Uterus (tissue), 4 donors: Measurements from ENCODE around the gene CCDC40. TPM values are rescaled to one million over a fixed set of nuclear protein-coding genes. Genes with fewer than 3 reads are reported as not detected.

Source experiments
- DNase-seq, 2 donors: peaks; one replicate each; pipeline ENCODE4 v3.0.0-alpha.2; 2019 to 2020
- H3K27ac ChIP-seq, 2 donors: fragments of 200-600 bp; sonication (generic); 1 replicate in 1 of 2; 2 replicates in 1 of 2; pipeline ENCODE4 v1.5.1; 2016 to 2018
- H3K27me3 ChIP-seq, 2 donors: fragments of 200-600 bp; sonication (generic); one replicate each; pipeline ENCODE4 v1.5.1; 2018 to 2019; ENCODE audit warnings: control low read depth in 1 of 2
- H3K36me3 ChIP-seq, 2 donors: fragments of 200-600 bp; sonication (generic); one replicate each; pipeline ENCODE4 v1.5.1; 2019; ENCODE audit warnings: control low read depth in 1 of 2
- H3K4me1 ChIP-seq, 2 donors: fragments of 200-600 bp; sonication (generic); one replicate each; pipeline ENCODE4 v1.5.1; 2018 to 2019; ENCODE audit warnings: control low read depth in 1 of 2
- H3K4me3 ChIP-seq, 2 donors: fragments of 200-600 bp; sonication (generic); 1 replicate in 1 of 2; 2 replicates in 1 of 2; pipeline ENCODE4 v1.5.1; 2018 to 2019; ENCODE audit warnings: mild to moderate bottlenecking in 1 of 2
- H3K9me3 ChIP-seq, 2 donors: fragments of 200-600 bp; sonication (generic); one replicate each; pipeline ENCODE4 v1.5.1; 2019; ENCODE audit warnings: control low read depth in 1 of 2
- POLR2A ChIP-seq, 2 donors: fragments of 450-650 bp; IDR thresholded peaks; one replicate each; pipeline ENCODE4 v1.6.1; 2016; ENCODE audit warnings: antibody characterized with exemption in 2 of 2, mild to moderate bottlenecking in 1 of 2, moderate library complexity in 1 of 2
- intact Hi-C: fragments of 100-400 bp; cut with DNase I; formaldehyde crosslinking; loops from one replicate; pipeline ENCODE4 v1.15.1; 2023; ENCODE audit warnings: low total_unique reads
- total RNA-seq, 4 donors: library from RNA; depleted of rRNA in 3 of 4; stranded (reverse); fragments of >200 nt in 3 of 4; gene quantifications; one replicate each; pipeline versions ENCODE4 v1.1.0 to v1.2.4, GENCODE V29; 2014 to 2023
- TF ChIP-seq, protein P1 (sequence below), 4 experiments: fragments of 200-600 bp in 2 of 4; fragments of 450-650 bp in 2 of 4; sonication (generic) in 2 of 4; IDR thresholded peaks; one replicate each; pipeline ENCODE4 v1.5.1; 2016 to 2019; ENCODE audit warnings: antibody characterized with exemption in 4 of 4, mild to moderate bottlenecking in 2 of 4, moderate library complexity in 1 of 4
- donor health status: DM: yes; HTN: yes; CAD: no.

CCDC40 gene
- total RNA-seq, 4 donors from 2014 or later: 0.88 to 16.6 (median 4.8) TPM

DNA sequence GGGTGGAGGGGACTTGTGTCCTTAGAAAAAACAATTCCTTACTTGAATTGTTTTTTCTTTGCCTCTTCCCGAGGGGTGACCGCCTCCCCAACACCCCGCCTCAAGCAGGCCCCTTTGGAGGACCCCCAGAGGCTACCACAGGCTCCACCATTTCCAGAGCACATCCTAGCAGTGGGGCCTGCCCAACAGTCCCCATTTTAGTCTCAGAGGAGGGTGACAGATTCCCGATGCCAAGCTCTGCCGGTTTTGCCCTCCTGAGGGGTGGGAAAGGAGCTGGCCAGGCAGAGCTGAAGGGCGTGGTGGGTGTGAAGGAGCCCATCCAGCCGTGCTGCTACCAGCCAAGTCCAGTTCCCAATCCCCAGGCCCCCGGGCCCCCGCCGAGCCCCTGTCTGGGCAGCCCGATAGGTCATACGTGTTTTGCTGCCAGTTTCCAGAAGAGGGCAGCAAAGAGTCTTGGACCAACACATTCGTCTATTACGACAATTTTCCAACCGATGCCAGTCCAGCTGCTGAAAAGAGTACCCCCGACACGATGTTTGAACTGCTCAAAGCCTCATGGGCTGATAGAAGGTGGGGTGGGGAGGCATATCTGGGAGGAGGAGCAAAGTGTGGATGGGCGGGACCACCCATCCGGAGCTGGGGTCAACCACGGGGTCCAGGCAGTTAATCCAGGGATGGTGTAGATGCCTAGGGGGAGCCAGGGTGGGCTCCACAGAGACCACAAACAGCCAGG, 46.1 kb downstream of the CCDC40 start:
- intact Hi-C loops: no loop called here
- H3K27ac ChIP-seq: no peak overlapping the region
- H3K4me1 ChIP-seq: no peaks in the 10 kb centered on the region
- no peaks in the 10 kb centered on the region for H3K9me3 ChIP-seq
- no peak for TF ChIP-seq POLR2A (IDR thresholded peaks at IDR 0.05)
- TF ChIP-seq, protein P1, sequence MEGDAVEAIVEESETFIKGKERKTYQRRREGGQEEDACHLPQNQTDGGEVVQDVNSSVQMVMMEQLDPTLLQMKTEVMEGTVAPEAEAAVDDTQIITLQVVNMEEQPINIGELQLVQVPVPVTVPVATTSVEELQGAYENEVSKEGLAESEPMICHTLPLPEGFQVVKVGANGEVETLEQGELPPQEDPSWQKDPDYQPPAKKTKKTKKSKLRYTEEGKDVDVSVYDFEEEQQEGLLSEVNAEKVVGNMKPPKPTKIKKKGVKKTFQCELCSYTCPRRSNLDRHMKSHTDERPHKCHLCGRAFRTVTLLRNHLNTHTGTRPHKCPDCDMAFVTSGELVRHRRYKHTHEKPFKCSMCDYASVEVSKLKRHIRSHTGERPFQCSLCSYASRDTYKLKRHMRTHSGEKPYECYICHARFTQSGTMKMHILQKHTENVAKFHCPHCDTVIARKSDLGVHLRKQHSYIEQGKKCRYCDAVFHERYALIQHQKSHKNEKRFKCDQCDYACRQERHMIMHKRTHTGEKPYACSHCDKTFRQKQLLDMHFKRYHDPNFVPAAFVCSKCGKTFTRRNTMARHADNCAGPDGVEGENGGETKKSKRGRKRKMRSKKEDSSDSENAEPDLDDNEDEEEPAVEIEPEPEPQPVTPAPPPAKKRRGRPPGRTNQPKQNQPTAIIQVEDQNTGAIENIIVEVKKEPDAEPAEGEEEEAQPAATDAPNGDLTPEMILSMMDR (IDR thresholded peaks at IDR 0.05): peak; percentile 58 to 85 (median 65)
- H3K36me3 ChIP-seq: no peaks in the 10 kb centered on the region
- H3K4me3 ChIP-seq: no peak overlapping the region
- H3K27me3 ChIP-seq: no peaks in the 10 kb centered on the region
- peak; percentile 64 to 70 for DNase-seq

DNA sequence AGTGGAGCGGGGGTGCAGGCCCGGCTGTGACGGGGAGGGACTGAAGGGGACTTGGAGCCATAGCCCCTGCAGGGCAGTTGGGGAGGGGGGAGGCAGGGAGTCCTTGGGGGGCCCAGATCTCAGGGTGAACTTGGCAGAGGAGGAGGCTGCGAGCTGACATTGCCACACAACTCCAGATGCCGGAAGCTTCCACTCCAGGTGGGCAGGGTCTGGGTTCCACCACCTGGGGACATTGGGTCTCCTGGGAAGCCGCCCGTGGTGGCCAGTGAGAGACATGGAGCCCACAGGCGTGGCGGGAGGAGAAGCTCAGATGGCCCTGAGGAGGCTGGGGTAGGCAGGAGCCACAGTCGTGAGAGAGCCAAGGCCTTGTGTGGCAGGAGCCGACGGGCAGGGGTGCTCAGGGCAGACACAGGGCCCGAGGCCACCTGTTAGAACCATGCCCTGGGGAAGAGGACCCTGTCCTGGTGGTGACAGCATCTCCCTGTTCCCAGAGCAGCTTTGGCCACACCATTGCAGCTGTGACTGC, 46.8 kb downstream of the CCDC40 start:
- intact Hi-C loops: no loop called here

DNA sequence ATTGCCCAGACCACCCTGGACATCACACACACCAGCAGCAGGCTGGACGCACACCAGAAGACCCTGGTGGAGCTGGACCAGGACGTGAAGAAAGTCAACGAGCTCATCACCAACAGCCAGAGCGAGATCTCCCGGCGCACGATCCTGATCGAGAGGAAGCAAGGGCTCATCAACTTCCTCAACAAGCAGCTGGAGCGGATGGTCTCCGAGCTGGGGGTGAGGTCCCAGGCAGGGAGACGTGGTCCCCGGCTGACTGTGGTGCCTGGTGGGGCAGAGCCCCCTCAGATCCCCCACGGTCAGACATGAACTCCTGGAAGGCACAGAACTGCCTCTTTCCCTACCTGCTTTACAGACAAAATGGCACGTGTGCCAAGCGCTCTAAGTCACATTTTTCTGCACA, 48.3 kb downstream of the CCDC40 start:
- no peaks in the 10 kb centered on the region for H3K27me3 ChIP-seq
- intact Hi-C loops: no loop called here
- H3K27ac ChIP-seq: no peak overlapping the region
- H3K4me1 ChIP-seq: no peaks in the 10 kb centered on the region
- TF ChIP-seq, protein P1 (IDR thresholded peaks at IDR 0.05): no peak
- TF ChIP-seq POLR2A (IDR thresholded peaks at IDR 0.05): no peak
- H3K4me3 ChIP-seq: no peak overlapping the region
- DNase-seq: no peak
- H3K36me3 ChIP-seq: no peaks in the 10 kb centered on the region
- no peaks in the 10 kb centered on the region for H3K9me3 ChIP-seq

More for the DNA sequence above, 46.8 kb downstream of the CCDC40 start:
- Histone ChIP-seq H3K4me3 (no peak overlapping the region), H3K27me3 (no peaks in the 10 kb centered on the region), H3K27ac (no peak overlapping the region), H3K36me3 (no peaks in the 10 kb centered on the region), H3K4me1 (no peaks in the 10 kb centered on the region), H3K9me3 (no peaks in the 10 kb centered on the region)
- DNase-seq: no peak
- no peak for TF ChIP-seq POLR2A (IDR thresholded peaks at IDR 0.05)
- TF ChIP-seq, protein P1 (IDR thresholded peaks at IDR 0.05): no peak

DNA sequence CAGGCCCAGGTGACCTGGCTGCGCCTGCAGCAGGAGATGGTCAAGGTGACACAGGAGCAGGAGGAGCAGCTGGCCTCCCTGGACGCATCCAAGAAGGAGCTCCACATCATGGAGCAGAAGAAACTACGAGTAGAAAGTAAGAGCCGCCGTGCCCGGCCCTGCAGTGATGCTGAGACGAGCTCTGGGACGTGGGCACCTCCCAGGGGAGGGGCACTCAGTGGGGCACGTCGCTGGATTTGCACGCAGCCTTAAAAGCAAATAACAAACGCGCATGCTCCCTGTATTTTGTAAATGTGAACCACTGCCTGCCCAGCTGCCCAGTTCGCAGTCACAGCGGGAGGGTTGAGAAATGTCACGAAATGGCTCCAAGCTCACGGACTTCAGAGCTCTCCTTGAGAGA, 49.6 kb downstream of the CCDC40 start:
- no peaks in the 10 kb centered on the region for H3K4me1 ChIP-seq
- H3K27ac ChIP-seq: no peak overlapping the region
- no peak for DNase-seq
- H3K36me3 ChIP-seq: no peaks in the 10 kb centered on the region
- no peaks in the 10 kb centered on the region for H3K9me3 ChIP-seq
- H3K27me3 ChIP-seq: no peaks in the 10 kb centered on the region
- H3K4me3 ChIP-seq: no peak overlapping the region
- intact Hi-C loops: no loop called here
- TF ChIP-seq, protein P1 (IDR thresholded peaks at IDR 0.05): no peak
- no peak for TF ChIP-seq POLR2A (IDR thresholded peaks at IDR 0.05)

DNA sequence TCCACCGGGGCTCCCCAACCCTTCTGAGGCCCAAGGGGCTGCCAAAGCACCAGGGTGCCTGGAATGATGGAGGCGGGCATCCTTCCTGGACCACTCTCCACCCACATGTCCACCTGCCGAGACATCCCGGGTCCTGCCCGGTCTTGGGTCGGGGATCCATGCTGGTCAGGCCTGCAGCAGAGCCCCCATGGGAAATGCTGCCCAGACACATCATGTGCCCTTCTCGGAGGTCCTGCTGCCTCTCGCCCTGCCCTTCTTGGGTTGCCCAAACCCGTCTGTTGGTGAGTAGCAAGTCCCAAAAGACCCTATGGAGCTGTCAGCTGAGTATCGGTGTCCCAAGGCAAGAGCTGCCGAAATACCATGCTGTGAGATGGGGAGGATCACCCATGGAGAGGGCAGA, 50.2 kb downstream of the CCDC40 start:
- DNase-seq: no peak
- no peaks in the 10 kb centered on the region for H3K9me3 ChIP-seq
- TF ChIP-seq POLR2A (IDR thresholded peaks at IDR 0.05): no peak
- TF ChIP-seq, protein P1 (IDR thresholded peaks at IDR 0.05): no peak
- H3K4me3 ChIP-seq: no peak overlapping the region
- H3K27ac ChIP-seq: no peak overlapping the region
- no peaks in the 10 kb centered on the region for H3K27me3 ChIP-seq
- no peaks in the 10 kb centered on the region for H3K36me3 ChIP-seq
- H3K4me1 ChIP-seq: no peaks in the 10 kb centered on the region
- intact Hi-C loops: no loop called here
